Ovary (tissue), 3 donors: Measurements from ENCODE around the gene CTCFL.

Experiments used
- POLR2A ChIP-seq: fragments of 450-650 bp; IDR thresholded peaks from one replicate; pipeline ENCODE4 v1.6.1; 2017; ENCODE audit warnings: antibody characterized with exemption, mild to moderate bottlenecking, moderate library complexity
- TF ChIP-seq, protein P1 (sequence below), 3 donors: fragments of 450-650 bp in 2 of 3; fragments of 200-600 bp in 1 of 3; IDR thresholded peaks; one replicate each; pipeline versions ENCODE4 v1.5.1 to v1.8.0; 2016 to 2022; ENCODE audit warnings: antibody characterized with exemption in 3 of 3, mild to moderate bottlenecking in 1 of 3
- donor health status: DM: no; HTN: no; CAD: no.

DNA sequence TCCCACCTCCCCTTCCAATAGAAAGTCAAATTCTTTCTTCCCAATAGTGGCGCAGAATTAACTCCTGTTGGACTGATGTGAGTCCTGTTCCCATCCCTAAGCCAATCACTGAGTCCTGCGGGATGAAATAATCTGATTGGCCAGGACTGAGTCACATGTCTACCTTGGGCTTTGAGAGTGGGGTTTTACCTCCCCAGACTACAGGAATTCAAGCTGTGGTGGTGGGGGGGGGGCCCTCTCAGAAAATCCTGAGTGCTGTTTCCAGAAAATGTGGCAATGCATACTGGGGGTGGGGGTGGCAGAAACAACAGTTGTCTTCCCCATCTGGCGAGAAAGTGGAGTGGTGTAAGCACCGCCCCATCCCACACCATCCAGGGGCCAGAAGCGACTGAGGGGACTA lies 65.7 kb downstream of the CTCFL start:
- TF ChIP-seq, protein P1, sequence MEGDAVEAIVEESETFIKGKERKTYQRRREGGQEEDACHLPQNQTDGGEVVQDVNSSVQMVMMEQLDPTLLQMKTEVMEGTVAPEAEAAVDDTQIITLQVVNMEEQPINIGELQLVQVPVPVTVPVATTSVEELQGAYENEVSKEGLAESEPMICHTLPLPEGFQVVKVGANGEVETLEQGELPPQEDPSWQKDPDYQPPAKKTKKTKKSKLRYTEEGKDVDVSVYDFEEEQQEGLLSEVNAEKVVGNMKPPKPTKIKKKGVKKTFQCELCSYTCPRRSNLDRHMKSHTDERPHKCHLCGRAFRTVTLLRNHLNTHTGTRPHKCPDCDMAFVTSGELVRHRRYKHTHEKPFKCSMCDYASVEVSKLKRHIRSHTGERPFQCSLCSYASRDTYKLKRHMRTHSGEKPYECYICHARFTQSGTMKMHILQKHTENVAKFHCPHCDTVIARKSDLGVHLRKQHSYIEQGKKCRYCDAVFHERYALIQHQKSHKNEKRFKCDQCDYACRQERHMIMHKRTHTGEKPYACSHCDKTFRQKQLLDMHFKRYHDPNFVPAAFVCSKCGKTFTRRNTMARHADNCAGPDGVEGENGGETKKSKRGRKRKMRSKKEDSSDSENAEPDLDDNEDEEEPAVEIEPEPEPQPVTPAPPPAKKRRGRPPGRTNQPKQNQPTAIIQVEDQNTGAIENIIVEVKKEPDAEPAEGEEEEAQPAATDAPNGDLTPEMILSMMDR (IDR thresholded peaks at IDR 0.05): no peak
- no peak for TF ChIP-seq POLR2A
